Testis (tissue), 2 donors: ENCODE data around the gene TGM6.

ENCODE experiments used
- CTCF ChIP-seq, 3 experiments: fragments of 450-650 bp in 2 of 3; fragments of 200-600 bp in 1 of 3; sonication (generic) in 1 of 3; IDR thresholded peaks; one replicate each; pipeline ENCODE4 v1.5.1; 2016 to 2019; ENCODE audit warnings: antibody characterized with exemption in 3 of 3, mild to moderate bottlenecking in 2 of 3, moderate library complexity in 1 of 3
- POLR2A ChIP-seq: fragments of 450-650 bp; IDR thresholded peaks from one replicate; pipeline ENCODE4 v1.6.1; 2017; ENCODE audit warnings: antibody characterized with exemption, mild to moderate bottlenecking, moderate library complexity

GRCh38 chr20:2475850-2476741 lies 95.4 kb downstream of the TGM6 start:
- TF ChIP-seq CTCF (IDR thresholded peaks at IDR 0.05) (no peak), POLR2A (no peak)
